ENCODE data around the gene VPS13C. TPM values are rescaled to one million over a fixed set of nuclear protein-coding genes. Genes with fewer than 3 reads are reported as not detected.
A peak's percentile ranks its signal among the peaks of the same experiment; 100 is the strongest.

The VPS13C gene
- total RNA-seq, 4 donors from 2014 or later, result 27.6 to 79.6 (median 30.5) TPM

GRCh38 chr15:62046078-62046743 is 14.0 kb downstream of the VPS13C start:
- in situ Hi-C loops (cut with MboI; ENCODE audit: low sequenced_read_pairs in 4 of 4) (no loop called here), intact Hi-C loops (cut with DNase I; ENCODE audit: low total_unique reads) (no loop called here)
- TF ChIP-seq POLR2A (IDR thresholded peaks at IDR 0.05), result no peak
- TF ChIP-seq, protein P1, sequence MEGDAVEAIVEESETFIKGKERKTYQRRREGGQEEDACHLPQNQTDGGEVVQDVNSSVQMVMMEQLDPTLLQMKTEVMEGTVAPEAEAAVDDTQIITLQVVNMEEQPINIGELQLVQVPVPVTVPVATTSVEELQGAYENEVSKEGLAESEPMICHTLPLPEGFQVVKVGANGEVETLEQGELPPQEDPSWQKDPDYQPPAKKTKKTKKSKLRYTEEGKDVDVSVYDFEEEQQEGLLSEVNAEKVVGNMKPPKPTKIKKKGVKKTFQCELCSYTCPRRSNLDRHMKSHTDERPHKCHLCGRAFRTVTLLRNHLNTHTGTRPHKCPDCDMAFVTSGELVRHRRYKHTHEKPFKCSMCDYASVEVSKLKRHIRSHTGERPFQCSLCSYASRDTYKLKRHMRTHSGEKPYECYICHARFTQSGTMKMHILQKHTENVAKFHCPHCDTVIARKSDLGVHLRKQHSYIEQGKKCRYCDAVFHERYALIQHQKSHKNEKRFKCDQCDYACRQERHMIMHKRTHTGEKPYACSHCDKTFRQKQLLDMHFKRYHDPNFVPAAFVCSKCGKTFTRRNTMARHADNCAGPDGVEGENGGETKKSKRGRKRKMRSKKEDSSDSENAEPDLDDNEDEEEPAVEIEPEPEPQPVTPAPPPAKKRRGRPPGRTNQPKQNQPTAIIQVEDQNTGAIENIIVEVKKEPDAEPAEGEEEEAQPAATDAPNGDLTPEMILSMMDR (IDR thresholded peaks at IDR 0.05 in 4 of 5, conservative IDR thresholded peaks at IDR 0.05 in 1 of 5), result no peak
- no peaks in the 10 kb centered on the region for H3K27me3 ChIP-seq
- no peaks in the 10 kb centered on the region for H3K36me3 ChIP-seq
- H3K27ac ChIP-seq, result peak overlapping the region in 2 of 4 donors; percentile 10 to 24
- H3K9me3 ChIP-seq, result no peaks in the 10 kb centered on the region
- ATAC-seq, result no peak
- H3K4me3 ChIP-seq, result peak overlapping the region in 1 of 4 donors; percentile 7
- DNase-seq, result no peak
- H3K4me1 ChIP-seq, result peaks cover 14 to 24% of the 10 kb centered on the region in 2 donors

DNA sequence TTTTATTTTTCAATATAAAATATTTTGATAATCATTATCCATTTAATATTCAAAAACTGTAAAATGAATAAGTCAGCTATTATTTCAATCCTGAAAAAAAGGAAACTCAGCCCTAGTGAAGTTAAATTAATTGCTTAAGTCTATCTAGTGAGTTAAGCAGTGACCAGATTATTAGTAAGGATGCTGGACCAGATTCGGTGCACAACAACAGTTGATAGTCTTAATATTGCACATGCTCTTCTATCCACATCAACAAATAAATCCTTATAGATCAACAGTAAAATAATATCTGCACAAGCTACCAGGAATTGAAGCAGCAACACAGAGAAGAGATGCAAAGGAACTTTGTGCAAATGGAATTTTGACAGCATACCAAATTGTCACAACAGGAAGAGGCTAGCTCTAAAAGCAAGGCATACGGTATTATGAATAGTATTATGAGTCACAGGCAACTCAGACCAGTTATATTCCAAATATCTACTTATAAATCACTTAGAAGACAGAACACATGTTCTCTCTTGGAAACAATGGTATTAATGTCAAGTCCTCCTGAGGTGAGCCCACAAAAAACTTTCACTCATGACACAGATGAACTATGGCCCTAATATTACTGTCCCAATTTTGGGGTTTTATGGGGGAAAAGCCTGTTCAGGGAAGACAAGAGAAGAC is 24.9 kb downstream of the VPS13C start:
- no peak overlapping the region for H3K4me3 ChIP-seq
- peaks cover 0 to 13% of the 10 kb centered on the region in 2 donors for H3K36me3 ChIP-seq
- peak; percentile 82 to 86 for ATAC-seq
- H3K27ac ChIP-seq, result peak overlapping the region; percentile 12 to 49 (median 38)
- peaks cover 15 to 17% of the 10 kb centered on the region in 2 donors for H3K4me1 ChIP-seq
- in situ Hi-C loops (cut with MboI; ENCODE audit: low sequenced_read_pairs in 4 of 4) (no loop called here), intact Hi-C loops (cut with DNase I; ENCODE audit: low total_unique reads) (no loop called here)
- DNase-seq, result no peak
- TF ChIP-seq, protein P1 (IDR thresholded peaks at IDR 0.05 in 4 of 5, conservative IDR thresholded peaks at IDR 0.05 in 1 of 5), result no peak
- TF ChIP-seq POLR2A (IDR thresholded peaks at IDR 0.05), result no peak
- H3K27me3 ChIP-seq, result no peaks in the 10 kb centered on the region
- no peaks in the 10 kb centered on the region for H3K9me3 ChIP-seq

DNA sequence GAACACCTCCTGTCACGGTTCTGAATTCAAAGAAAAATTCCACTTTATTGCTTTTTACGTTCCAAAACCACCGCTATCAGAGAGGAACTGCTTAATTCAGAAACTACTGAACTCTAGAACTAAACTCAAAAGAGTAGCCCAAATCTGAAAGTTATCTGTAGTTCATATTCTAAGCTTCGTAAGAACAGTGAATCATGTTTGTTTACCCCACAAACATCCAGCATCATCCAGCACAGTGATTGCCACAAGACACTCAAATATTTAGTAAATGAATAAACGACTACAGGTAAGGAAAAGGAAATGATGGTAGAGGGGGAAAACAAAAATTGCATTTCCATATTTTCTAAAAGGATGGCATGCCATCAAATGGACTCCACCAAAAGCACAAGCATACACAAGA is 32.3 kb downstream of the VPS13C start:
- TF ChIP-seq, protein P1 (IDR thresholded peaks at IDR 0.05 in 4 of 5, conservative IDR thresholded peaks at IDR 0.05 in 1 of 5), result no peak
- TF ChIP-seq POLR2A (IDR thresholded peaks at IDR 0.05), result no peak
- no peak overlapping the region for H3K27ac ChIP-seq
- no peak for DNase-seq
- ATAC-seq, result no peak
- intact Hi-C loops (cut with DNase I; ENCODE audit: low total_unique reads), result no loop called here
- in situ Hi-C loops (cut with MboI; ENCODE audit: low sequenced_read_pairs in 4 of 4), result no loop called here
- H3K4me3 ChIP-seq, result no peak overlapping the region
- peaks cover 0 to 13% of the 10 kb centered on the region in 2 donors for H3K4me1 ChIP-seq
- no peaks in the 10 kb centered on the region for H3K9me3 ChIP-seq
- H3K27me3 ChIP-seq, result no peaks in the 10 kb centered on the region
- peaks cover 0 to 13% of the 10 kb centered on the region in 2 donors for H3K36me3 ChIP-seq

DNA sequence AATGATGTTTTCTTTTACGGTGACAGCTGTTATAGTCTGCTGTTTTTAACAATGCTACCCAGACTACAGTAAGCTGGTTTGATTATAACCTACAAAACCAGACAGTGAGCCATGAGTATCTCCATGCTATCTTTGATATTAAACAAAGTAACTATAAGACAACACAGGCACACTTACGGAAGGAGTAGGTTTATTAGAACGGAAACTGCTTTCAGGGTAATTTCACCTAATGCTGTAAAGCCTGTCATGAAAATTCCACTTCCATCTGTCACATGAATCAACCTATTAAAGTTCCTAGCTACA is 33.0 kb downstream of the VPS13C start:
- H3K9me3 ChIP-seq, result no peaks in the 10 kb centered on the region
- in situ Hi-C loops (cut with MboI; ENCODE audit: low sequenced_read_pairs in 4 of 4) (no loop called here), intact Hi-C loops (cut with DNase I; ENCODE audit: low total_unique reads) (no loop called here)
- H3K4me1 ChIP-seq, result peaks cover 0 to 13% of the 10 kb centered on the region in 2 donors
- TF ChIP-seq POLR2A (IDR thresholded peaks at IDR 0.05), result no peak
- TF ChIP-seq, protein P1 (IDR thresholded peaks at IDR 0.05 in 4 of 5, conservative IDR thresholded peaks at IDR 0.05 in 1 of 5), result no peak
- no peaks in the 10 kb centered on the region for H3K27me3 ChIP-seq
- no peak overlapping the region for H3K27ac ChIP-seq
- peaks cover 0 to 10% of the 10 kb centered on the region in 2 donors for H3K36me3 ChIP-seq
- H3K4me3 ChIP-seq, result no peak overlapping the region
- ATAC-seq, result no peak
- DNase-seq, result no peak
